Left ventricle myocardium superior (tissue), 1 donor: ENCODE measurements around the gene BAHD1. TPM values are rescaled to one million over a fixed set of nuclear protein-coding genes. Genes with fewer than 3 reads are reported as not detected.

Experiments
- ATAC-seq: fragments of 200-7000 bp; cut with Tn5 transposase; one replicate; pipeline ENCODE4 v1.9.1; 2020; ENCODE audit warnings: mild to moderate bottlenecking, moderate library complexity
- DNase-seq: peaks from one replicate; pipeline ENCODE4 v3.0.0-alpha.2; 2020
- intact Hi-C: fragments of 100-400 bp; cut with micrococcal nuclease; formaldehyde crosslinking; loops from one replicate; pipeline ENCODE4 v1.11.0; 2022
- total RNA-seq: library from RNA; stranded (reverse); fragmentation: NEBNext Ultra II Directional; extraction: Animal tissue kit (Norgen Biotek cat#: 25700); gene quantifications from one replicate; pipeline ENCODE4 v1.2.1, GENCODE V29; 2021
- donor health status: DM: no; HTN: yes; CAD: no; lungs with severe emphysema.

The BAHD1 gene
- total RNA-seq, 1 donor from 2014 or later, result 18.1 TPM

DNA sequence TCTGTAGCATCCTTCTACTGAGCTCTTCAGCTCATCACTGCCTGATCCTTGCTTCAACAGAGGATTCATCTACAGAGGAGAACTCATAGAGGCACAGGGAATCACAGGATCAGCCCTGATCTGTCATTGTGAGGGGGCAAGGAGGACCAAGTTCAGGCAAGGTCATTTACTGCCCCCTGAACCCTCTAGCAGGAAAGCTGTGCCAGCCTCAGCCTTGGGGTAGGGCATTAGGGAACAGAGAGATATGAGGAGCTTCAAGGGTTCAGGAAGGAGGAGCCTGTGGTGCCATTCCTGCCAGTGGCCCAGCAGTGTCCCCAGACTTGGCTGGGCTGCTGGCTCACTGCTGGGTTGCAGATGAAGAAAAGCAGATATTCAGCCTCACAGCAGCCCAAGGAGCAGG is 38.3 kb downstream of the BAHD1 start:
- ATAC-seq (no peak), DNase-seq (no peak)
- intact Hi-C loops, result no loop called here

DNA sequence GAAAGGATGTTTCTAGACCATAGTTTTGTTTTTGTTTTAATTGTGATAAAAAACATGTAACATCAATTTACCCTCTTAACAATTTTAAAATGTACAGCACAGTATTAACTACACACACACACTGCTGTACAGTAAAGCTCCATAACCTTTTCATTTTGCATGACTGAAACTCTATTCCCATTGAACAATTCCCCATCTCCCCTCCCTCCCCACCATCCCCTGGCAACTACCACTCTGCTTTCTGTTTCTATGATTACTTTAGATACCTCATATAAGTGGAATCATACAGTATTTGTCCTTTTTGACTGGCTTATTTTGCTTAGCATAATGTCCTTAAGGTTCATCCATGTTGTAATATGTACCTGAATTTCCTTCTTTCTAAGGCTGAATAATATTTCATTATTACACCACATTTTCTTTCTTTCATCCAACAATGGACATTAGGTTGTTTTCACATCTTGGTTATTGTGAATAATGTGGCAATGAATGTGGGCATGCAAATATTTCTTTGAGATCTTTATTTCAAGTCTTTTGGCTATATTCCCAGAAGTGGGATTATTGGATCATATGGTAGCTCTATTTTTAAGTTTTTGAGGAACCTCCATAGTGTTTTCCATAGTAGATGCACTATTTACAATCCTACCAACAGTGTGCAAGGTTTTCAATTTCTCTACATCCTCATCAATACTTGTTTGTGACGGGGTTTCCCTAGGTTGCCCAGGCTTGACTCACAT is 40.8 kb downstream of the BAHD1 start:
- no peak for DNase-seq
- intact Hi-C loops, result no loop called here
- no peak for ATAC-seq

DNA sequence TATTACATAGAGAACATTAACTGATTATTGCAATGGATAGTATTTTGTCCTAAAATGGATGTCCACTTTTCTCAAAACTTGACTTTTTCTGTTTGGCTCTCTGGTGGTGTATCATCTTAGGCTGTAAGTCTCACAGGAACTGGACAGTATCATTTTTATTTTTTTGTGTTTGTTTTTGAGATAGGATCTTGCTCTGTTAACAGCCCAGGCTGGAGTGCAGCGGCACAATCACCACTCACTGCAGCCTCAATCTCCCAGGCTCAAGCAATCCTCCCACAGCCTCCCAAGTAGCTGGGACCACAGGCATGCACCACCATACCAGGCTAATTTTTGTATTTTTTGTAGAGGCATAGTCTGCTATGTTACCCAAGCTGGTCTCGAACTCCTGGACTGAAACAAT is 43.2 kb downstream of the BAHD1 start:
- intact Hi-C loops, result no loop called here
- DNase-seq, result no peak
- no peak for ATAC-seq

DNA sequence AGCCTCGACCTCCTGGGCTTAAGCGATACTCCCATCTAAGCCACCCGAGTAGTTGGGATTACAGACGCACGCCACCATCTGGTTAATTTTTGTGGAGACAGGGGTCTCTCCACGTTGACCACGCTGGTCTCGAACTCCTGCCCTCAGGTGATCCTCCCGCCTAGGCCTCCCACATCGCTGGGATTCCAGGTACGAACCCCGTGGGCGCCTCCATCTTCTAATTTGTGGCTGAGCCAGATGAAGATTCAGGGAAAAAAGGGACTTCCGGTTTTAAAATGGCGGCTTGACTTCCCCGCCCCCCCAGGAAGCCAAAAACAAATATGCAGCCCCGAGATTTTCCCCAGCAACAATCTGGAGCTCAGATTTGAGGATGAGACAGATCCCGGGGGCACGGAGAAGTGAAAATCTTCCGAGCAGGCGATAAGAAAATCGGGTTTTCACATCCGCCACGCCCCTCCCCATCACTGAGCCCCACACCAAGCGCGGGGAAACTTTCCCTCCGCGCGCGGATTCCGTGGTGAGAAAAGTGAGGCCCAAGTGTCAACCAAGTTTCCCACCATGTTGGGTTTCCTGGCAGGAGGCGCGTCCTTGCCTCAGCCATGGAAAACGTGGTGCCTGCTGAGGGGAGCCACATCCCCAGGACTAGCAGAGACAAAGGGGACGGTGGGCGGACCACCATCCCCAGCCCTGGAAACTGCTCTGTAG is 45.5 kb downstream of the BAHD1 start:
- intact Hi-C loops, result no loop called here
- ATAC-seq (no peak), DNase-seq (no peak)

DNA sequence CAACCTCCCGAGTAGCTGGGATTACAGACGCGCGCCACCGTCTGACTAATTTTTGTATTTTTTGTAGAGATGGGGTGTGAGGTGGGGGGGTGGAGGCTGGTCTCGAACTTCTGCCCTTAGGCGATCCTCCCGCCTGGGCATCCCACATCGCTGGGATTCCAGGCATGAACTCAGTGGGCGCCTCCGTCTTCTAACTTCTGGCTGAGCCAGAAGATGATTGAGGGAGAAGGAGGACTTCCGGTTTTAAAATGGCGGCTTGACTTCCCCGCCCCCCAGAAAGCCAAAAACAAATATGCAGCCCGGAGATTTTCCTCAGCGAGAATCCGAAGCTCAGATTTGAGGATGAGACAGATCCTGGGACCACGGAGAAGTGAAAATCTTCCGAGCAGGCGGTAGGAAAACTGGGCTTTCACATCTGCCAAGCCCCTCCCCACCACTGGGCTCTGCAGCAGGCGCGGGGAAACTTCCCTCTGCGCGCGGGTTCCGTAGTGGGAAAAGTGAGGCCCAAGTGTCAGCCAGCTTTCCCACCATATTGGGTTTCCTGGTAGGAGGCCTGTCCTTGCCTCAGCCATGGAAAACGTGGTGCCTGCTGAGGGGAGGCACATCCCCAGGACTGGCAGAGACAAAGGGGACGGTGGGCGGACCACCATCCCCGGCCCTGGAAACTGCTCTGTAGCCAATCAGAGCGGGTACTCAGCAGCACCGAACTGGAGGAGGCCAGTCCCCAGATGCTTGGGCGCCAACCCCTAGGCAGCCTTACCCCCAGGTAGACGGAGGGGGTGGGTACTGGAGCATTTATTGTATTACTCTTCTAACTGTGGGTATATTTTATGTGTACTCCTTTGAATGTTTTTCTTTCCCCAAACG is 47.3 kb downstream of the BAHD1 start:
- intact Hi-C loops, result no loop called here
- ATAC-seq (no peak), DNase-seq (no peak)

DNA sequence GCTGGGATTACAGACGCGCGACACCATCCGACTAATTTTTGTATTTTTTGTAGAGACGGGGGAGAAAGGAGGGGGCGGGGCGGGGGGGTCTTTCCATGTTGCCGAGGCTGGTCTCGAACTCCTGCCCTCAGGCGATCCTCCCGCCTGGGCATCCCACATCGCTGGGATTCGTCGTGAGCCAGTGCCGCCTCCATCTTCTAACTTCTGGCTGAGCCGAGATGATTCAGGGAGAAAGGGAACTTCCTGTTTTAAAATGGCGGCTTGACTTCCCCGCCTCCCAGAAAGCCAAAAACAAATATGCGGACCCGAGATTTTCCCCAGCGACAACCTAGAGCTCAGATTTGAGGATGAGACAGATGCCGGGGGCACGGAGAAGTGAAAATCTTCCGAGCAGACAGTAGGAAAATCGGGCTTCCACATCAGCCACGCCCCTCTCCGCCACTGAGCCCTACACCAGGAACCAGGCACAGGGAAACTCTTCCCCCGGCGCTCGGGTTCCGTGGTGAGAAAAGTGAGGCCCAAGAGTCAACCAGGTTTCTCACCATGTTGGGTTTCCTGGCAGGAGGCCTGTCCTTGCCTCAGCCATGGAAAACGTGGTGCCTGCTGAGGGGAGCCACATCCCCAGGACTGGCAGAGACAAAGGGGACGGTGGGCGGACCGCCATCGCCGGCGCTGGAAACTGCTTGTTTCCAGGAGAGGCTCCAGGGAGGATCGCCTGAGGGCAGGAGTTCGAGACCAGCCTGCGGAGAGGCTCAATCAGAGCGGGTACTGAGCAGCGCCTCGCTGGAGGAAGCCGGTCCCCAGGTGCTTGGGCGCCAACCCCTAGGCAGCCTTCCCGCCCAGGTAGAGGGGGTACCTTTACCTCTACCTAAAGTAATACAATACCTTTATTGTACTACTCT is 48.8 kb downstream of the BAHD1 start:
- no peak for ATAC-seq

DNA sequence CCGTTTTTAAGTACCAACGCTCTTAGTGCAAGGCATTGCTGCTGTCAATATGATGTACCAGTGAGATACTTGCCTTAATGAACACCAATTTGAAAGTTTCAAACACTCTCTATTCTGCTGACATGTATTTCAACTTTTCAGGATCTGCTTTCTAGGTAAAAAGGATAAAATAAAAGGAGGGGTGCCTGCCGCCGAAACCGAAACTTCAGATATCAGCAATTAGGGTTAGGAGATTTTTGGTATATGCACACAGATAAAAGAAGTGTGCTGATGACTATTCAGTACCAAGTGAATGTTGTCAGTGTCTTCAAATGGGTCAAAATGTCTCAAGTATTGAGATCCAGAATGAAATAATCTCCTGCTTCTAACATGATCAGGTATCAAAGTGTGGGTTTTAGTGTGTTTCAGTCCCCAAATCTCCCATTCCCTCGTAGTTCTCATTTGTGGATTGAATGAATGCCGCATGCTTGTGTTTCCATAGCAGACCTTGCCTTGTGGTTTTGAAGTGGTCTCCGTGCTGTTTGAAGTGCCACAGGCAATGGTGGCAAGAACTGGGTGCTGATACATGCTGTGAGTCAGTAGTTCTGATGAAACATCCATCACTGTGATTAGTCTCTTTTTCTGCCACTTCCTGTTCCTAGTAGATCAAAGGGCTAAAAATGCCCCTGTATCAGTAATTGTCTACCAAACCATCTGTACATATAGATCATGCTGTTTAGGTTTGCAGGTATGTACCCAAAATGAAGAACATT is 52.5 kb downstream of the BAHD1 start:
- intact Hi-C loops, result no loop called here
- DNase-seq, result no peak
- ATAC-seq, result no peak

More for the DNA sequence above, 48.8 kb downstream of the BAHD1 start:
- no peak for DNase-seq
- intact Hi-C loops, result no loop called here

DNA sequence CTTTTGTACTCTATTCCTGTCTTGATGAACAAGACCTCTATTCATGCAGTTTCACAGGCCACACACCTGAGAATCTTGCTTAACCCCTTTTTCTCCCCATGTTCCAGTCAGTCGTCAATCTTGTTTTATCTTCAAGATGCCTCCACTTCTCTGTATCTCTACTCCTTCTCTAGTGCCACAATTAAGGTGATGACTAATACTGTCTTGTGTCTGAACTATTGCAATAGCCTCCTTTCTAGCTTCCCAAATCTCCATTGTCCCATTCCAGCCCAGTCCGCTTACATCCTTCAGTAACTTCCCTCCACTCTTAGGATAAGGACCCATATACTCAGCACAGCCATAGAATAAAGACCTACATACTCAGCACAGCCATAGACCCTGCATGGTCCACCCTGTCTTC is 54.8 kb downstream of the BAHD1 start:
- intact Hi-C loops, result no loop called here
- DNase-seq (no peak), ATAC-seq (no peak)

DNA sequence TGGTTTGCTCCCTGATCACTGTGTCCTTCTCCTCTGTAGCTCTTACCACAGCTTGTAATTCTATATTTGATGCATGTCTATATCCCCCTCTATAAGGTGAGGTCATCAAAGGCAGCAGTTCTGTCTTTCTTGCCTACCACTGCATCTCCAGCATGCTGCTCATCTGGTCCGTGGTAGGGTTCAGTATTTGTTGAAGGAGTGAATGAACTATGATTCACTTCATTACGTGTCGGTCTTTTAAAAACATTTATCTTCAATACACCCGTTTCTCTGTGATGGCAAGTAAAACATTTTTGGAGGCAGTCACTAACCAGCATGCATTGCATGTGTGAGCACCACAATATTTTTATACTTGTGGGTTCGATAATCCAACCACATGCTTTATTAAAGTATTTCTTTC is 57.7 kb downstream of the BAHD1 start:
- ATAC-seq, result no peak
- intact Hi-C loops, result no loop called here
- no peak for DNase-seq

DNA sequence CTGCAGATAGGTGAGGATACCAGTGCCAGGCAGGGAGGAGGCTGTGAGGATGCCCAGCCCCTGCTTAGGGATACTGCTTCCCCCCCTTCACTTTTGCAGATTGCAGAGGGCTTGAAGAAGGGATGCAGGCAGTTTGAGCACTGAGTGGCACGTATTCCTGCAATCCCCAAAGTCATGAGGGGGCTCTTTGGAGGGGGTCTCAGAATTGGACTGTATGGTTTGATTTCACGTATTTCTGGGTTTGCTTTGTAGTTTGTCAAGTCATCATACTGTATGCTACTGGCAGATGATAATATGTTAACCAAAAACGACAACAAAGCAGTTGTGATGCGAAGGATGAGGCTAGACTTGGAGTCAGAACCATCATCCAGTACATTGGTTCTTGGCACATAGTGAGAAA is 58.1 kb downstream of the BAHD1 start:
- intact Hi-C loops, result no loop called here
- ATAC-seq (no peak), DNase-seq (no peak)

DNA sequence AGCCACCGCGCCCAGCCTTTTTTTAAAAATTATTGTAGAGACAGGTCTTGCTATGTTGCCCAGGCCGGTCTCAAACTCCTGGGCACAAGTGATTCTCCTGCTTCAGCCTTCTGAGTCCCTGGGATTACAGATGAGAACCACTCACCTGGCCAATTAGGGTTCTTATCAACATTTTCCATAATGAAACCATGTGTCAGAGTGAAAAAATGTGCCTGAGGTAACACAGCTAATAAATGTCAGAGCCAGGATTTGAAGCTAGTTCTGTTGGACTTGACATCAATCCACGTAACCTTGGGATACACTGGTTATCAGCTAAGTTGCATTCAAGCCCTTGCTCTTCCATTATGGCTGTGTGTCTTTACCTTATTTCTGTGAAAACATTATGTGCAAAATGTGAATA is 59.2 kb downstream of the BAHD1 start:
- ATAC-seq (no peak), DNase-seq (no peak)
- intact Hi-C loops, result no loop called here

DNA sequence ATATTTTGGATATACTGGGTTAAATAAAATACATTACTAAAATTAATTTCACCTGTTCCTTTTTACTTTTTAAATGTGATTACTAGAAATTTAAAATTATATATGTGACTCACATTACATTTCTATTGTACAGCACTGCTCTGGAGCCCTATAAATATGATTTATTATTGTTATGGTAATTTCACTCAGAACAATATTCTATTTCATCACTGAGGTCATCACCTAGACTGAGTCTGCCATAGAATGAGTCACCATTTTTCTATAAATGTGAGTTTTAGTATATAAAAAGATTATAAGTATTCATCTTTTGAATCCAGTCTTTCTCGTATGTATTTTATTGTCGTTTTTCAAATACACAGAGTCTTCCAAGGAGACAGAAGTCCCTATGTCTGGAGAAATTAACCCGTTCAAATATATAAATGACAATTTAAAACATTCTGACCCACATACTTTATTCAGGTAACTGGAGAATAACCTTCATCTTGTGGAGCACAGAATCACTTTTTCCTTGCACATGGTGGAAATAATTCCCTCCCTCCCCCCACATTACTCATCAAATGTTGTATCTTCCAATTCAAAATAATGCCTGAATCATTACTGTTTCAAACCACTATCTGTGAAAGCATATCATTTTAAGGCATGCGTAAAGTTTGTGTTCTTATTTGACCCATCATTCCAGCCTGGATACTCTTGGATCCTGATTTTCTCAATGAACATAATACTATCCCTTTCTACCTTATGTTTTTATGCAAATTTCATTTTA is 60.0 kb downstream of the BAHD1 start:
- DNase-seq (no peak), ATAC-seq (no peak)
- intact Hi-C loops, result no loop called here

DNA sequence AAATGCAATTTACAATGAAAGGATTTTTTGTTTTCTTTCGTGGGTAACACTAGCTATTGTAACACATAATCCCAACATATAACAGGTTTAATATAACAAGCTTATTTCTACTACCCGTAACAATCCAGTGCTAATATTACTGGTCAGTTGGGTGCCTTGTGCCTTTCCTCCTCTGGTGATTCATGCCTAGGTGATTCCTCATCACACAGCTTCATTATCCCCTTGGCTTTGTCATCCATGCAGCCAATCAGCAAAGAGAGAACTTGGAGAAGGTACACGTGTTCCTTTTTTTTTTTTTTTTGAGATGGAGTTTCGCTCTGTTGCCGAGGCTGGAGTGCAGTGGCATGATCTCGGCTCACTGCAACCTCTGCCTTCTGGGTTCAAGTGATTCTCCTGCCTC is 60.7 kb downstream of the BAHD1 start:
- intact Hi-C loops, result no loop called here
- DNase-seq, result no peak

DNA sequence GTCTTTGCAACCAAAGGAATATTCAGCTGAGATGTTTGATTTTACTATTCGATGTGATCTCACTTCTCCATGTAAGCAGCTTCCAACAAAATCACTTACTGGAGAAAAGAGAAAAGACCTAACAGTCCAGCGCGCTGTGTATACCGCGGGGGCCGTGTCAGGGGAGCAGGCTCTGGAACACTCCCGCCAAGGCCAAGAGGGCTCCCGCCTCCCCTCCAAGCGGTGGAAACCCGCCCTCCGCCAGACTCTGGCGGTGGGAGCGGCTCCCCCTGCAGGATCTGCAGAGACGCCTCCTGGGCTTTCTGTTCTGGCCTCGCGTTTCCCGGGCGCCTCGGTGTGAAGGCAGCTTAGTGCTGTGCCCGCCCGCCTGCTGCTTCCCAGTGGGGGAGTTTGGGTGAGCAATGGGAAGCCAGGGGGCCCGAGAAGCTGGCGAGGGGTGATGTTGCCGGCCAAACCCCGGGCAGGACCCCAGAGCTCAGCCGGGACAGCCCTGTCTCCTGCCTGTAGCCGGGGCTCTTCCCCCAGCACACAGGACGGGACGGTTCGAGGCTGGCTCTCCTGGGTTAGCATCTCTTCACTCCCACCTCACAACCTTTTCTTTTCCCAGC is 66.3 kb downstream of the BAHD1 start:
- DNase-seq (peak; percentile 88), ATAC-seq (peak; percentile 88)
- intact Hi-C loops, result no loop called here

More for the DNA sequence above, 60.7 kb downstream of the BAHD1 start:
- no peak for ATAC-seq

DNA sequence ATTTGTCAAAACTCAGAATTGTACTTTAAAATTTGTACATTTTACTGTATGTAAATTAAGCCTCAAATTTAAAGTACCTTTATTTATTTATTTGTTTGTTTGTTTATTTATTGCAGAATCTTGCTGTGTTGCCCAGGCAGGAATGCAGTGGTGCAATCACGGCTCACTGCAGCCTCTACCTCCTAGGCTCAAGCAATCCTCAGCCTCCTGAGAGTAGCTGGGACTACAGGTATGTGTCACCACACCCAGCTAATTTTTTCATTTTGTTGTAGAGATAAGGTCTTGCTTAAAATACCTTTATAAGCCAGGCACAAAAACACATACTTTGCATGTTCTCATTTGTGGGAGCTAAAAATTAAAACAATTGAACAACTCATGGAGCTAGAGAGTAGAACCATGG is 67.5 kb downstream of the BAHD1 start:
- no peak for ATAC-seq
- DNase-seq, result no peak
- intact Hi-C loops, result no loop called here

DNA sequence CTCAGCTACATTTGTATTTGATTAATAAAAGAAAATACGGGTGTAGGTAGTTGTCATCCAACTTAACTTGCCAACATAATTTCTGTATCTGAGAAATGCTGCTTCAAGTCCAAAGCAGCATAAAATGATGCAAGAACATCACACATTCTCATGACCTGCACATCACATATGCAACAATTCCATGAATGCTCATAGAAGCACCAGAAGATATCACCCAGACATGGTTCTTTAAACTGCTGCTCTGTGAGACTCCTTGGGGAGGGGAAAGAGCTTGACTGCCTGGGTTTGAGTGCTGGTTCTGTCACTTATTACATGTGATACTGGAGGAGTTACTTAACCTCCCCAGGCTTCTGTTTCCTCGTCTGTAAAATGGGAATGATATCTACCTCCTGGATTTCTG is 69.4 kb downstream of the BAHD1 start:
- intact Hi-C loops, result no loop called here
- DNase-seq (no peak), ATAC-seq (no peak)

DNA sequence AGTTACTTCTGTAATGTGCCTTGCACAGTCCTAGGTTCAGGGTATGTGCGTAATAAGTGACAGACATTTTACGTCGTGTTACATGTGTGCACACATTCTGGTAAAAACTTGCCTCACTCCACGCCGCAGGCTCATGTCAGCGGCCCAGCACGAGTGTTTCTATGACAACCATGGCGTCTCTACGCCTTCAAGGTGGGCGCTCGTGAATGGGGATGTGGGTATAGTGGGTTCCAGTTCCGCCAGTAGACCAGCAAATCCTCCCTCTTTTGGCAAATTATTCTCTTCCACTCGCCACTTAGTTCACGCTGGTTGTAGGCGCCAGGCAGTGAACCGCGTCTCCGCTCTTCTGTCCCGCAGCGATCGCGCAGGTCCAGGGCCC is 70.3 kb downstream of the BAHD1 start:
- peak; percentile 9 for ATAC-seq
- intact Hi-C loops, result no loop called here

More for the DNA sequence above, 70.3 kb downstream of the BAHD1 start:
- DNase-seq, result no peak
